ENCODE results near the gene ERV3-1. TPM values are rescaled to one million over a fixed set of nuclear protein-coding genes. Genes with fewer than 3 reads are reported as not detected.
A peak's percentile ranks its signal among the peaks of the same experiment; 100 is the strongest.
"Not testable (repeated sequence)": the region's sequence is repeated elsewhere in the genome, so short reads cannot be mapped to it uniquely, and the experiment has no call there.

The ERV3-1 gene
- total and polyA plus RNA-seq, 9 of the 15 experiments (the other 6 are each of a cell fraction or from before 2014, with no cell fraction given) = 10.2 to 30.0 (median 22.0) TPM

DNA sequence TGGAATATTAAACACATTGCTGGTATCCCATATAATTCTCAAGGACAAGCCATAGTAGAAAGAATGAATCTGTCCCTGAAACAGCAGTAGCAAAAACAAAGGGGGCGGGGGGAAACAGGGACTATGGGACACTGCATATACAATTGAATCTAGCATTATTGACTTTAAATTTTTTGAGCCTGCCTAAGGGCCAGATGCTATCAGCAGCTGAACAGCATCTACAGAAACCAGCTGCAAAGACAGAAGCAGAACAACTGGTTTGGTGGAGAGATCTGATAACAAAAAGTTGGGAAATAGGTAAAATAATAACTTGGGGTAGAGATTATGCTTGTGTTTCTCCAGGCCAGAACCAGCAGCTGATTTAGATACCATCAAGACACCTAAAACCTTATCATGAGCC lies 57.7 kb downstream of the ERV3-1 start:
- H2AFZ ChIP-seq (ENCODE audit: low read depth, low read length); DNase-seq (ENCODE audit: extremely low read depth in 1 of 4, low spot score in 3 of 4); H3K27ac ChIP-seq (ENCODE audit: extremely low read depth, low read depth, low read length); POLR2A ChIA-PET; H3K79me2 ChIP-seq (ENCODE audit: control insufficient read depth, insufficient read depth, low read length); H3K4me2 ChIP-seq (ENCODE audit: insufficient read depth, low read length); H3K9me1 ChIP-seq (ENCODE audit: control insufficient read depth, insufficient read depth, low read length); H3K36me3 ChIP-seq (ENCODE audit: control insufficient read depth, insufficient read depth, low read length); H3K27me3 ChIP-seq (ENCODE audit: control insufficient read depth in 2 of 2, insufficient read depth in 2 of 2, low read length in 2 of 2); H3K4me3 ChIP-seq; ATAC-seq; BruUV-seq (replicated peaks); H4K20me1 ChIP-seq (replicated peaks; ENCODE audit: control insufficient read depth, insufficient read depth, low read length); FAIRE-seq; H3K9ac ChIP-seq (ENCODE audit: insufficient read depth in 1 of 2, low read depth in 2 of 2, low read length in 2 of 2); CTCF ChIA-PET (ENCODE audit: low intra/inter-chr PET ratio): not testable (repeated sequence)
- Histone ChIP-seq H3K9me3 (replicated peaks; ENCODE audit: control insufficient read depth, insufficient read depth, low read depth, low read length) (peaks cover 17% of the 10 kb centered on the region), H3K4me1 (replicated peaks in 1 of 2; ENCODE audit: control insufficient read depth in 2 of 2, insufficient read depth in 2 of 2, low read length in 2 of 2) (peaks cover 21 to 33% of the 10 kb centered on the region in 2 experiments)
- TF ChIP-seq TAL1 (IDR thresholded peaks at IDR 0.05) (peak; percentile 11; the same call in 1 of the 2 replicates), TRIM24 (IDR thresholded peaks at IDR 0.05) (peak; percentile 44 to 49; a peak in 1 of 4 replicates)
- WGBS (ENCODE audit: insufficient coverage, low coverage, missing lambda C conversion rate) = 58% methylated on average over 1 of the region's 1 CpG
- in situ Hi-C loops (cut with MboI) (loop anchor here (5.0 kb wide), 1 partner anchor 274 kb away; no protein-coding TSS in a partner anchor), intact Hi-C loops (cut with micrococcal nuclease) (loop anchor here (5.0 kb wide), 2 partner anchors 46 to 311 kb away; partner anchors contain the start of gene ZNF273)

DNA sequence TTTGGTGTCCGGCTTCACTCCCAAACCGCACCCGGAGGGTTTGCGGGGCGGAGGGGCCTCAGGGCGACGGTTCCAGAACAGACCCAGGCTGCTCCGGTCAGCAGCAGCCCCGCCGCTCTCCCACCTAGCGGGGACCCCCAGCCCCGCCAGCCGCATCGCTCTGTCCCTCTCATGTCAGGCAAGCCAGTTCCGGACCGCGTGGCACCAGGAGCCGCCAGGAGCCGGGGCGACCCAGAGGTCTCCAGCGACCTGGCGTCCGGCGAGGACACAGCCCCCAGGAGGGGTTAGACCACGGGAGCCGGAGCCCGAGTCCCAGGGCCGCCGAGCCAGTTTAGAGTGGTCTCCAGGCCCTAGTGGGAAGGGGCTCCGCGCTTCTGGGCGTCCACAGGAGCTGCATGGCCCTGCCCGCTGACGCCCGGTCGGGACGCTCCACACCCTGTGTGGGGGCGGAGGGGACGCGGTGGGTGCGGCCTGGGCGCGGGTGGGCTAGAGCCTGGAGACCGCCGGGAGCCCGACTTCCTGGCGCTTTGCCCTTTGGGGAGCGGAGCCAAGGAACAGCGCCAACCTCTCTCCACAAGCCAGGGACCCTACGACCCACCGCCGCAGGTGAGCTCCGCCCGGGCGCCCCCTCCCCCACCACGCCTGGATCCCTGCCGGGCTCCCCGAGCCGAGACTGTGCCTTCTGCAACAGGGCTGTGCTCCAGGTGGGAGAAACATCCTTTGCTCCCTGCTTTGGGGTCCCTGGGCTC lies 59.1 kb downstream of the ERV3-1 start:
- DNase-seq (ENCODE audit: extremely low read depth in 1 of 4, low spot score in 3 of 4) (no peak), FAIRE-seq (no peak), ATAC-seq (no peak)
- no peak overlapping the region for H2AFZ ChIP-seq (ENCODE audit: low read depth, low read length)
- H3K4me1 ChIP-seq (replicated peaks in 1 of 2; ENCODE audit: control insufficient read depth in 2 of 2, insufficient read depth in 2 of 2, low read length in 2 of 2) = peaks cover 21 to 40% of the 10 kb centered on the region in 2 experiments
- no peak overlapping the region for H3K9ac ChIP-seq (ENCODE audit: insufficient read depth in 1 of 2, low read depth in 2 of 2, low read length in 2 of 2)
- peaks cover 5% of the 10 kb centered on the region for H3K9me1 ChIP-seq (ENCODE audit: control insufficient read depth, insufficient read depth, low read length)
- POLR2A ChIA-PET = no interaction called here
- no peaks in the 10 kb centered on the region for H3K36me3 ChIP-seq (ENCODE audit: control insufficient read depth, insufficient read depth, low read length)
- H3K4me3 ChIP-seq = no peak overlapping the region
- intact Hi-C loops (cut with micrococcal nuclease) (loop anchor here (5.0 kb wide), 2 partner anchors 45 to 310 kb away; partner anchors contain the start of gene ZNF273), in situ Hi-C loops (cut with MboI) (loop anchor here (5.0 kb wide), 1 partner anchor 275 kb away; no protein-coding TSS in a partner anchor)
- no peak overlapping the region for H3K27ac ChIP-seq (ENCODE audit: extremely low read depth, low read depth, low read length)
- WGBS (ENCODE audit: insufficient coverage, low coverage, missing lambda C conversion rate) = 91% methylated on average over 25 of the region's 59 CpGs
- TF ChIP-seq, protein P1, sequence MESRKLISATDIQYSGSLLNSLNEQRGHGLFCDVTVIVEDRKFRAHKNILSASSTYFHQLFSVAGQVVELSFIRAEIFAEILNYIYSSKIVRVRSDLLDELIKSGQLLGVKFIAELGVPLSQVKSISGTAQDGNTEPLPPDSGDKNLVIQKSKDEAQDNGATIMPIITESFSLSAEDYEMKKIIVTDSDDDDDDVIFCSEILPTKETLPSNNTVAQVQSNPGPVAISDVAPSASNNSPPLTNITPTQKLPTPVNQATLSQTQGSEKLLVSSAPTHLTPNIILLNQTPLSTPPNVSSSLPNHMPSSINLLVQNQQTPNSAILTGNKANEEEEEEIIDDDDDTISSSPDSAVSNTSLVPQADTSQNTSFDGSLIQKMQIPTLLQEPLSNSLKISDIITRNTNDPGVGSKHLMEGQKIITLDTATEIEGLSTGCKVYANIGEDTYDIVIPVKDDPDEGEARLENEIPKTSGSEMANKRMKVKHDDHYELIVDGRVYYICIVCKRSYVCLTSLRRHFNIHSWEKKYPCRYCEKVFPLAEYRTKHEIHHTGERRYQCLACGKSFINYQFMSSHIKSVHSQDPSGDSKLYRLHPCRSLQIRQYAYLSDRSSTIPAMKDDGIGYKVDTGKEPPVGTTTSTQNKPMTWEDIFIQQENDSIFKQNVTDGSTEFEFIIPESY (CRISPR knock-in tag; IDR thresholded peaks at IDR 0.05) = 0 out of 2 replicates have a peak, but pooled peaks have one; percentile 31
- no peak for TF ChIP-seq GTF2E2 (tag; IDR thresholded peaks at IDR 0.05)
- BruUV-seq (replicated peaks) = no TSS peak
- H3K9me3 ChIP-seq (replicated peaks; ENCODE audit: control insufficient read depth, insufficient read depth, low read depth, low read length) = peaks cover 23% of the 10 kb centered on the region
- H3K79me2 ChIP-seq (ENCODE audit: control insufficient read depth, insufficient read depth, low read length) = no peaks in the 10 kb centered on the region
- CTCF ChIA-PET (ENCODE audit: low intra/inter-chr PET ratio) = no interaction called here
- no peak overlapping the region for H3K4me2 ChIP-seq (ENCODE audit: insufficient read depth, low read length)
- H4K20me1 ChIP-seq (replicated peaks; ENCODE audit: control insufficient read depth, insufficient read depth, low read length) = no peaks in the 10 kb centered on the region
- H3K27me3 ChIP-seq (ENCODE audit: control insufficient read depth in 2 of 2, insufficient read depth in 2 of 2, low read length in 2 of 2) = no peaks in the 10 kb centered on the region

Measured in K562 (cell line).